Mesenchymal stem cell (in vitro differentiated cells and primary cell): ENCODE measurements around the gene RALGPS1.

ENCODE experiments used
- DNase-seq: peaks from one replicate; pipeline ENCODE4 v3.0.0-alpha.2; 2013
- H2AFZ ChIP-seq: one replicate; pipeline ENCODE4 v1.6.1; 2013; ENCODE audit warnings: low read depth, mild to moderate bottlenecking, control low read depth, inconsistent platforms, low read length, moderate library complexity
- H2AK5ac ChIP-seq: 2 replicates; pipeline ENCODE4 v1.6.1; 2013; ENCODE audit warnings: low read length, moderate library complexity, mild to moderate bottlenecking, inconsistent platforms; ENCODE audit not compliant: severe bottlenecking
- H2BK120ac ChIP-seq: one replicate; pipeline ENCODE4 v1.6.1; 2013; ENCODE audit warnings: low read depth, mild to moderate bottlenecking, inconsistent platforms, low read length, moderate library complexity
- H2BK12ac ChIP-seq, 2 experiments: one replicate each; pipeline ENCODE4 v1.6.1; 2013; ENCODE audit warnings: inconsistent platforms in 2 of 2, low read length in 2 of 2, mild to moderate bottlenecking in 2 of 2, moderate library complexity in 2 of 2, control low read depth in 1 of 2
- H2BK15ac ChIP-seq: one replicate; pipeline ENCODE4 v1.6.1; 2013; ENCODE audit warnings: mild to moderate bottlenecking, low read depth, inconsistent platforms; ENCODE audit not compliant: poor library complexity, severe bottlenecking
- H2BK5ac ChIP-seq: 2 replicates; pipeline ENCODE4 v1.6.1; 2013; ENCODE audit warnings: low read depth, mild to moderate bottlenecking, low read length, control low read depth, inconsistent platforms; ENCODE audit not compliant: poor library complexity, severe bottlenecking
- H3K14ac ChIP-seq, 2 experiments: one replicate each; pipeline ENCODE4 v1.6.1; 2013; ENCODE audit warnings: inconsistent platforms in 2 of 2, low read length in 2 of 2, control low read depth in 1 of 2, mild to moderate bottlenecking in 1 of 2, moderate library complexity in 1 of 2
- H3K18ac ChIP-seq, 2 experiments: one replicate each; pipeline ENCODE4 v1.6.1; 2013; ENCODE audit warnings: inconsistent platforms in 2 of 2, low read length in 2 of 2, control low read depth in 1 of 2, low read depth in 1 of 2, mild to moderate bottlenecking in 1 of 2
- H3K23ac ChIP-seq, 2 experiments: one replicate each; pipeline ENCODE4 v1.6.1; 2013; ENCODE audit warnings: inconsistent platforms in 2 of 2, low read length in 2 of 2, mild to moderate bottlenecking in 2 of 2, moderate library complexity in 2 of 2, control low read depth in 1 of 2
- H3K27ac ChIP-seq: 2 replicates; pipeline ENCODE4 v1.5.1; 2013; ENCODE audit warnings: mild to moderate bottlenecking, moderate library complexity, low read length, control low read depth, inconsistent platforms; ENCODE audit not compliant: poor library complexity, severe bottlenecking
- H3K27me3 ChIP-seq, 2 experiments: 2 replicates each; pipeline versions ENCODE4 v1.6.1 to v1.7.0; 2013; ENCODE audit warnings: low read length in 2 of 2, mild to moderate bottlenecking in 2 of 2, moderate library complexity in 2 of 2, control low read depth in 1 of 2, inconsistent platforms in 1 of 2; ENCODE audit not compliant: control insufficient read depth in 1 of 2, insufficient read depth in 1 of 2
- H3K36me3 ChIP-seq, 2 experiments: 2 replicates each; pipeline versions ENCODE4 v1.6.1 to v1.7.0; 2013; ENCODE audit warnings: low read length in 2 of 2, control low read depth in 1 of 2, inconsistent platforms in 1 of 2, low read depth in 1 of 2, mild to moderate bottlenecking in 1 of 2; ENCODE audit not compliant: insufficient read depth in 2 of 2, control insufficient read depth in 1 of 2
- H3K4ac ChIP-seq, 2 experiments: one replicate each; pipeline ENCODE4 v1.6.1; 2013; ENCODE audit warnings: inconsistent platforms in 2 of 2, low read length in 2 of 2, mild to moderate bottlenecking in 2 of 2, moderate library complexity in 2 of 2, control low read depth in 1 of 2, low read depth in 1 of 2
- H3K4me1 ChIP-seq: 2 replicates; pipeline ENCODE4 v1.6.1; 2013; ENCODE audit warnings: low read depth, low read length, control low read depth; ENCODE audit not compliant: control insufficient read depth, insufficient read depth
- H3K4me2 ChIP-seq: 2 replicates; pipeline ENCODE4 v1.6.1; 2013; ENCODE audit warnings: low read length, mild to moderate bottlenecking, inconsistent platforms; ENCODE audit not compliant: poor library complexity, severe bottlenecking
- H3K4me3 ChIP-seq, 2 experiments: 2 replicates each; pipeline versions ENCODE4 v1.5.1 to v1.7.0; 2013; ENCODE audit warnings: low read length in 2 of 2, mild to moderate bottlenecking in 2 of 2, control low read depth in 1 of 2, low read depth in 1 of 2; ENCODE audit not compliant: insufficient read depth in 1 of 2
- H3K79me1 ChIP-seq: replicated peaks from 2 replicates; pipeline ENCODE4 v1.6.1; 2013; ENCODE audit warnings: mild to moderate bottlenecking, control low read depth, low read length, inconsistent platforms; ENCODE audit not compliant: poor library complexity, severe bottlenecking
- H3K9ac ChIP-seq: 2 replicates; pipeline ENCODE4 v1.7.0; 2013; ENCODE audit warnings: mild to moderate bottlenecking, low read length, moderate library complexity
- H3K9me3 ChIP-seq: 2 replicates; pipeline ENCODE4 v1.7.0; 2013; ENCODE audit warnings: mild to moderate bottlenecking, low read length; ENCODE audit not compliant: control insufficient read depth
- H4K8ac ChIP-seq: one replicate; pipeline ENCODE4 v1.6.1; 2013; ENCODE audit warnings: inconsistent platforms, mild to moderate bottlenecking, low read length, moderate library complexity
- H4K91ac ChIP-seq: one replicate; pipeline ENCODE4 v1.6.1; 2013; ENCODE audit warnings: mild to moderate bottlenecking, low read length, inconsistent platforms
- WGBS: methylation state at CpG from one replicate; pipeline ENCODE4 v1.1.7; 2013; ENCODE audit warnings: mixed read lengths; 5-methylcytosine and 5-hydroxymethylcytosine counted together

The RALGPS1 gene

GRCh38 chr9:127007638-127008037 lies 93.1 kb downstream of the RALGPS1 start:
- no peak overlapping the region for H3K9ac ChIP-seq
- peaks cover 0 to 11% of the 10 kb centered on the region in 2 experiments for H3K27me3 ChIP-seq
- H3K36me3 ChIP-seq: no peaks in the 10 kb centered on the region
- peak overlapping the region in 1 of 2 experiments; percentile 13 for H2BK12ac ChIP-seq
- H2BK5ac ChIP-seq: no peak overlapping the region
- no peak overlapping the region for H4K91ac ChIP-seq
- H2AFZ ChIP-seq: no peak overlapping the region
- H3K14ac ChIP-seq: peak overlapping the region in 1 of 2 experiments; percentile 61
- DNase-seq: no peak
- no peaks in the 10 kb centered on the region for H3K79me1 ChIP-seq
- H4K8ac ChIP-seq: no peak overlapping the region
- H3K4ac ChIP-seq: no peak overlapping the region
- no peak overlapping the region for H3K18ac ChIP-seq
- H2BK120ac ChIP-seq: no peak overlapping the region
- H3K4me2 ChIP-seq: no peak overlapping the region
- WGBS: 79% methylated on average over 6 of the region's 6 CpGs
- H3K9me3 ChIP-seq: no peaks in the 10 kb centered on the region
- H2AK5ac ChIP-seq: no peak overlapping the region
- H3K23ac ChIP-seq: no peak overlapping the region
- no peak overlapping the region for H3K4me3 ChIP-seq
- H3K27ac ChIP-seq: no peak overlapping the region
- no peaks in the 10 kb centered on the region for H3K4me1 ChIP-seq
- H2BK15ac ChIP-seq: no peak overlapping the region

GRCh38 chr9:127008076-127008475 lies 93.5 kb downstream of the RALGPS1 start:
- no peak overlapping the region for H3K9ac ChIP-seq
- no peaks in the 10 kb centered on the region for H3K36me3 ChIP-seq
- H3K27me3 ChIP-seq: peaks cover 0 to 16% of the 10 kb centered on the region in 2 experiments
- no CpG with 5 or more reads among the region's 1 CpG for WGBS
- no peaks in the 10 kb centered on the region for H3K4me1 ChIP-seq
- no peak overlapping the region for H3K18ac ChIP-seq
- H3K14ac ChIP-seq: no peak overlapping the region
- H2BK15ac ChIP-seq: no peak overlapping the region
- no peak for DNase-seq
- H3K23ac ChIP-seq: no peak overlapping the region
- no peak overlapping the region for H2BK5ac ChIP-seq
- no peaks in the 10 kb centered on the region for H3K9me3 ChIP-seq
- no peak overlapping the region for H4K8ac ChIP-seq
- no peak overlapping the region for H2AK5ac ChIP-seq
- no peak overlapping the region for H2BK120ac ChIP-seq
- no peak overlapping the region for H3K4ac ChIP-seq
- no peak overlapping the region for H2BK12ac ChIP-seq
- no peak overlapping the region for H3K4me2 ChIP-seq
- no peak overlapping the region for H4K91ac ChIP-seq
- no peak overlapping the region for H3K4me3 ChIP-seq
- no peak overlapping the region for H3K27ac ChIP-seq
- H3K79me1 ChIP-seq: no peaks in the 10 kb centered on the region
- no peak overlapping the region for H2AFZ ChIP-seq

- Histone ChIP-seq H2AFZ (no peak overlapping the region), H3K4me1 (no peaks in the 10 kb centered on the region), H2AK5ac (no peak overlapping the region), H3K9ac (no peak overlapping the region), H3K36me3 (no peaks in the 10 kb centered on the region), H2BK5ac (no peak overlapping the region), H3K27me3 (peaks cover 0 to 32% of the 10 kb centered on the region in 2 experiments), H3K79me1 (no peaks in the 10 kb centered on the region), H3K23ac (peak overlapping the region in 1 of 2 experiments; percentile 9), H4K8ac (no peak overlapping the region), H3K18ac (no peak overlapping the region), H3K4me3 (no peak overlapping the region), H2BK120ac (no peak overlapping the region), H3K9me3 (no peaks in the 10 kb centered on the region), H2BK15ac (no peak overlapping the region), H3K4ac (no peak overlapping the region), H4K91ac (no peak overlapping the region), H2BK12ac (no peak overlapping the region), H3K14ac (no peak overlapping the region), H3K27ac (no peak overlapping the region), H3K4me2 (no peak overlapping the region)
- no peak for DNase-seq
- WGBS: 38% methylated on average over 6 of the region's 6 CpGs
These were observed 97.2 kb downstream of the RALGPS1 start for GRCh38 chr9:127011772-127012171.

- Histone ChIP-seq H3K9me3 (no peaks in the 10 kb centered on the region), H3K27ac (no peak overlapping the region), H4K91ac (no peak overlapping the region), H2BK12ac (no peak overlapping the region), H2BK120ac (no peak overlapping the region), H2AFZ (no peak overlapping the region), H2BK5ac (no peak overlapping the region), H3K4me1 (no peaks in the 10 kb centered on the region), H3K79me1 (no peaks in the 10 kb centered on the region), H3K4me2 (no peak overlapping the region), H3K4me3 (no peak overlapping the region), H3K9ac (no peak overlapping the region), H3K36me3 (no peaks in the 10 kb centered on the region), H2BK15ac (no peak overlapping the region), H3K14ac (no peak overlapping the region), H3K23ac (no peak overlapping the region), H3K4ac (no peak overlapping the region), H3K18ac (no peak overlapping the region), H3K27me3 (peaks cover 0 to 32% of the 10 kb centered on the region in 2 experiments), H4K8ac (no peak overlapping the region), H2AK5ac (no peak overlapping the region)
- 84% methylated on average over 6 of the region's 6 CpGs for WGBS
- no peak for DNase-seq
These were observed 97.7 kb downstream of the RALGPS1 start for GRCh38 chr9:127012250-127012649.
